Heart left ventricle (tissue), 13 donors: ENCODE measurements around the gene HSF2BP.
"Not testable (repeated sequence)": the region's sequence is repeated elsewhere in the genome, so short reads cannot be mapped to it uniquely, and the experiment has no call there.

Source experiments
- POLR2A ChIP-seq, 2 donors: fragments of 450-650 bp; IDR thresholded peaks; one replicate each; pipeline ENCODE4 v1.6.1; 2017; ENCODE audit warnings: antibody characterized with exemption in 2 of 2, mild to moderate bottlenecking in 2 of 2, moderate library complexity in 2 of 2
- TF ChIP-seq, protein P1 (sequence below), 12 donors: fragments of 200-600 bp; sonication (generic) in 4 of 12; IDR thresholded peaks; one replicate each; pipeline versions ENCODE4 v1.5.0 to v1.8.0; 2018 to 2022; ENCODE audit warnings: antibody characterized with exemption in 12 of 12, mild to moderate bottlenecking in 5 of 12
- donor health status: ischemic (EF 13 %, LVEDD 7.1; RV severe dilation, severe dysfunction).
- donor health status: DM: no; HTN: yes; CAD: no.
- donor health status: DM: no; HTN: no; CAD: no.
- donor health status: ischemic (EF 25% LVEDD 6.9; RV normal size, moderate dysfunction).
- donor health status: ischemic (EF 25% LVEDD 5.7; RV mildly dilated, moderate dysfunction).
- donor health status: ischemic (EF 35%, LVEDD 5.7; RV mildly dilated, moderate dysfunction).
- donor health status: nonischemic (EF 11% LVEDD 7.7; RV severe dilation, severe dysfunction).
- donor health status: DM: yes; HTN: yes; CAD: no.
- donor health status: PGD.
- donor health status: ischemic (EF 29% LVEDD 5.4; RV normal size, mild dysfunction).
- donor health status: nonischemic (EF 23%, LVEDD 6.1; RV moderate dilation, normal function).

DNA sequence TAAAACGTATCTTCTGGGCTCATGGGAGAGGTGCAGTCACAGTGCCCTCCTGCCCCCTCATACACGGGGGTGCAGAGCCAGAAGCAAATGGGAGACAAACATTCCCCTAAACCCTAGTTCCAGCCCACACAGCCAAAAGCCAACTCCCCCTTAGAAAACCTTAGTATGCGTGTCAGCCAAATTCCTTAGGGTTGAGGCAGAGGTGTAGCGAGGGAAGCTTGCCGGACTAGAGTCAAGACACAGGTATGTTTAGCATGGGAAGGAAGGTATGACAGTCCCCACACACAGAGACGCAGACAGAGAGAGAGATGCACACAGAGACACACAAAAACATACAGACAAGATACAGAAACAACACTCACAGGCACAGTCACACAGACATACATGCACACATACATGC is 141.6 kb downstream of the HSF2BP start:
- TF ChIP-seq, protein P1, sequence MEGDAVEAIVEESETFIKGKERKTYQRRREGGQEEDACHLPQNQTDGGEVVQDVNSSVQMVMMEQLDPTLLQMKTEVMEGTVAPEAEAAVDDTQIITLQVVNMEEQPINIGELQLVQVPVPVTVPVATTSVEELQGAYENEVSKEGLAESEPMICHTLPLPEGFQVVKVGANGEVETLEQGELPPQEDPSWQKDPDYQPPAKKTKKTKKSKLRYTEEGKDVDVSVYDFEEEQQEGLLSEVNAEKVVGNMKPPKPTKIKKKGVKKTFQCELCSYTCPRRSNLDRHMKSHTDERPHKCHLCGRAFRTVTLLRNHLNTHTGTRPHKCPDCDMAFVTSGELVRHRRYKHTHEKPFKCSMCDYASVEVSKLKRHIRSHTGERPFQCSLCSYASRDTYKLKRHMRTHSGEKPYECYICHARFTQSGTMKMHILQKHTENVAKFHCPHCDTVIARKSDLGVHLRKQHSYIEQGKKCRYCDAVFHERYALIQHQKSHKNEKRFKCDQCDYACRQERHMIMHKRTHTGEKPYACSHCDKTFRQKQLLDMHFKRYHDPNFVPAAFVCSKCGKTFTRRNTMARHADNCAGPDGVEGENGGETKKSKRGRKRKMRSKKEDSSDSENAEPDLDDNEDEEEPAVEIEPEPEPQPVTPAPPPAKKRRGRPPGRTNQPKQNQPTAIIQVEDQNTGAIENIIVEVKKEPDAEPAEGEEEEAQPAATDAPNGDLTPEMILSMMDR (IDR thresholded peaks at IDR 0.05), result not testable (repeated sequence)
- TF ChIP-seq POLR2A (IDR thresholded peaks at IDR 0.05), result not testable (repeated sequence)
